K562 (cell line): ENCODE data around the gene C1orf21.

Source experiments
- ATF3 ChIP-seq, 2 experiments: fragments of 450-650 bp in 1 of 2; sonication (generic) in 1 of 2; formaldehyde crosslinking in 1 of 2; IDR thresholded peaks in 1 of 2; conservative IDR thresholded peaks in 1 of 2; 2 replicates each; pipeline versions ENCODE4 v1.6.1 to v1.8.1; 2016 to 2023; ENCODE audit warnings: mild to moderate bottlenecking in 2 of 2, moderate library complexity in 2 of 2, inconsistent platforms in 1 of 2, missing genetic modification reagents in 1 of 2
- CBX5 ChIP-seq: IDR thresholded peaks from 2 replicates; pipeline ENCODE4 v1.6.1; 2014; ENCODE audit warnings: low read depth, borderline replicate concordance
- FOSL1 ChIP-seq: fragments of 200-800 bp; sonication (Bioruptor generic); conservative IDR thresholded peaks from 2 replicates; pipeline ENCODE4 v1.6.1; 2016; ENCODE audit warnings: missing genetic modification characterization, missing compliant biosample characterization
- NFIC ChIP-seq: fragments of 450-650 bp; IDR thresholded peaks from 2 replicates; pipeline ENCODE4 v1.6.1; 2017; ENCODE audit warnings: mild to moderate bottlenecking, inconsistent platforms
- PCBP2 ChIP-seq: fragments of 200-400 bp; formaldehyde crosslinking; IDR thresholded peaks from 2 replicates; pipeline ENCODE4 v1.6.1; 2018; ENCODE audit warnings: low read length, low read depth, mild to moderate bottlenecking, moderate library complexity; ENCODE audit not compliant: poor library complexity, severe bottlenecking
- POU5F1 ChIP-seq: fragments of 150-350 bp; IDR thresholded peaks from 2 replicates; pipeline ENCODE4 v1.6.1; 2014; ENCODE audit warnings: borderline replicate concordance, low read length, low read depth, mild to moderate bottlenecking; ENCODE audit not compliant: partially characterized antibody
- SMARCC2 ChIP-seq: fragments of 450-650 bp; IDR thresholded peaks from 2 replicates; pipeline ENCODE4 v1.6.1; 2017; ENCODE audit warnings: antibody characterized with exemption, moderate library complexity, mild to moderate bottlenecking, low read depth
- ZKSCAN1 ChIP-seq: fragments of 150-350 bp; IDR thresholded peaks from 2 replicates; pipeline ENCODE4 v1.6.1; 2016; ENCODE audit warnings: low read depth, low read length
- ZNF592 ChIP-seq: fragments of 450-650 bp; IDR thresholded peaks from 2 replicates; pipeline ENCODE4 v1.6.1; 2017; ENCODE audit warnings: antibody characterized with exemption, mild to moderate bottlenecking
- ZNF717 ChIP-seq: fragments of 250-450 bp; sonication (Bioruptor Pico); IDR thresholded peaks from 2 replicates; pipeline ENCODE4 v1.5.0; 2021
- ZSCAN29 ChIP-seq: fragments of 450-650 bp; IDR thresholded peaks from 2 replicates; pipeline ENCODE4 v1.6.1; 2017

GRCh38 chr1:184630679-184631060 is 243.8 kb downstream of the C1orf21 start:
- TF ChIP-seq NFIC (no peak), PCBP2 (no peak), CBX5 (no peak), ZNF592 (no peak), ZKSCAN1 (no peak), FOSL1 (tag) (no peak), SMARCC2 (no peak), ZSCAN29 (no peak), ZNF717 (no peak), POU5F1 (no peak), ATF3 (IDR thresholded peaks at IDR 0.05) (no peak), ATF3 (CRISPR knock-in tag; conservative IDR thresholded peaks at IDR 0.05) (no peak)
